Mucosa of descending colon (tissue), 3 donors: ENCODE results near the gene MPHOSPH9. TPM values are rescaled to one million over a fixed set of nuclear protein-coding genes. Genes with fewer than 3 reads are reported as not detected.

Experiments used
- ATAC-seq: fragments of 200-7000 bp; cut with Tn5 transposase; one replicate; pipeline ENCODE4 v1.9.1; 2020; ENCODE audit warnings: mild to moderate bottlenecking, moderate library complexity
- DNase-seq, 3 donors: peaks; one replicate each; pipeline ENCODE4 v3.0.0-alpha.2; 2020
- H3K36me3 ChIP-seq: fragments of 200-600 bp; one replicate; pipeline ENCODE4 v1.8.0; 2021; ENCODE audit warnings: low read depth, mild to moderate bottlenecking
- H3K4me1 ChIP-seq: fragments of 200-600 bp; one replicate; pipeline ENCODE4 v1.8.0; 2021; ENCODE audit warnings: low read depth, mild to moderate bottlenecking
- H3K4me3 ChIP-seq: fragments of 200-600 bp; one replicate; pipeline ENCODE4 v1.8.0; 2021; ENCODE audit warnings: mild to moderate bottlenecking
- H3K9me3 ChIP-seq: fragments of 200-600 bp; one replicate; pipeline ENCODE4 v1.8.0; 2021; ENCODE audit warnings: mild to moderate bottlenecking
- intact Hi-C, 2 donors: fragments of 100-400 bp; cut with DNase I in 1 of 2; cut with micrococcal nuclease in 1 of 2; formaldehyde crosslinking; loops; one replicate each; pipeline versions ENCODE4 v1.11.0 to v1.11.1; 2022; cut with DNase I, micrococcal nuclease
- total RNA-seq, 3 donors: library from RNA; stranded (reverse); fragmentation: NEBNext Ultra II Directional in 2 of 3; extraction: Animal tissue kit (Norgen Biotek cat#: 25700) in 2 of 3; gene quantifications; one replicate each; pipeline versions ENCODE4 v1.2.1 to v1.2.4, GENCODE V29; 2021 to 2023
- TF ChIP-seq, protein P1 (sequence below): fragments of 200-600 bp; IDR thresholded peaks from one replicate; pipeline ENCODE4 v1.8.0; 2022; ENCODE audit warnings: antibody characterized with exemption, mild to moderate bottlenecking
- donor health status: DM: no; HTN: no; CAD: no; lungs with moderate emphysema.
- donor health status: DM: no; HTN: no; CAD: no.
- donor health status: DM: no; HTN: yes; CAD: no.

MPHOSPH9 gene
- total RNA-seq, 3 donors from 2014 or later = 19.6 to 28.7 (median 19.8) TPM

DNA sequence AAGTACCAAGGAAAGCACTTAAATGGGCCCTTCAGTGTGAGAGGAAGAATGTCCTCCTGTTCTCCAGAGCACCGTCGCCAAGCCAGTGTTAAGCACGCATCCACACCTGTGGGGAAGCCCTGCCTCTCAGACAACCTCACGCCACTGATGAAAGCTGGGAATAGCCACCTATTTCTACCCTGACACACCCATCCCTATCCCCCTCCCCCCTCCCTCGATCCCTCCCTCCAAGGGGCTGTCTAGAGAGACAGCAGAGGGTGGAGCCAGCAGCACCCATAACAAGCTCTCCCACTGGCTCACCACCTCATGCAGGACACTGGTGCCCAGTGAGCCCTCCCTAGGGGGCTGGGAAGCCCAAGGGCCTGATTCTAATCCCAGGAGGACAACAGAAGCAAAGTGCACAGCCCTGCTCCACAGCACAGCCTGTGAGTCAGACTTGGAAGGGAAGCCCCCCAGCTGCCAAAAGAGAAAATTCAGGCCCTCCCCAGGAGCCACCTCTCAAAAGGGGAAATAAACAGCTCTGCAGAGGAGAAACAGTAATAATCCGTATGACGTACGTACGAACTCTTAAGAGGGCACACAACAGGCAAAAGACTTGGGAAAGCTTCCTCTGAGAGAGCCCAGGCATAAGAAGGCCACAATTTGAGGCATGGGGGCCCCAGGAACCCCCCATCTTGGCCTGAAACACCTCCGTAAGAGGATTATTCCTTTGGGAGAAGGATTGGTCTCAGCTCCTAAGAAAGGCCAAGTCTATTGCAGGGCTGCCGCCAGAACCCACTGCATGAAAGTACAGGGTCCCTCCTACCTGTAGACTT lies 89.8 kb downstream of the MPHOSPH9 start:
- ATAC-seq (peak; percentile 60), DNase-seq (peak; percentile 63 to 74 (median 69))
- no peak overlapping the region for H3K4me3 ChIP-seq
- H3K9me3 ChIP-seq = no peaks in the 10 kb centered on the region
- intact Hi-C loops = loop anchor here in 1 of 2 donors (10.0 kb wide), 1 partner anchor 158 kb away; the partner anchor contains the start of gene ARL6IP4
- H3K4me1 ChIP-seq = peaks cover 46% of the 10 kb centered on the region
- TF ChIP-seq, protein P1, sequence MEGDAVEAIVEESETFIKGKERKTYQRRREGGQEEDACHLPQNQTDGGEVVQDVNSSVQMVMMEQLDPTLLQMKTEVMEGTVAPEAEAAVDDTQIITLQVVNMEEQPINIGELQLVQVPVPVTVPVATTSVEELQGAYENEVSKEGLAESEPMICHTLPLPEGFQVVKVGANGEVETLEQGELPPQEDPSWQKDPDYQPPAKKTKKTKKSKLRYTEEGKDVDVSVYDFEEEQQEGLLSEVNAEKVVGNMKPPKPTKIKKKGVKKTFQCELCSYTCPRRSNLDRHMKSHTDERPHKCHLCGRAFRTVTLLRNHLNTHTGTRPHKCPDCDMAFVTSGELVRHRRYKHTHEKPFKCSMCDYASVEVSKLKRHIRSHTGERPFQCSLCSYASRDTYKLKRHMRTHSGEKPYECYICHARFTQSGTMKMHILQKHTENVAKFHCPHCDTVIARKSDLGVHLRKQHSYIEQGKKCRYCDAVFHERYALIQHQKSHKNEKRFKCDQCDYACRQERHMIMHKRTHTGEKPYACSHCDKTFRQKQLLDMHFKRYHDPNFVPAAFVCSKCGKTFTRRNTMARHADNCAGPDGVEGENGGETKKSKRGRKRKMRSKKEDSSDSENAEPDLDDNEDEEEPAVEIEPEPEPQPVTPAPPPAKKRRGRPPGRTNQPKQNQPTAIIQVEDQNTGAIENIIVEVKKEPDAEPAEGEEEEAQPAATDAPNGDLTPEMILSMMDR = no peak
- H3K36me3 ChIP-seq = no peaks in the 10 kb centered on the region

DNA sequence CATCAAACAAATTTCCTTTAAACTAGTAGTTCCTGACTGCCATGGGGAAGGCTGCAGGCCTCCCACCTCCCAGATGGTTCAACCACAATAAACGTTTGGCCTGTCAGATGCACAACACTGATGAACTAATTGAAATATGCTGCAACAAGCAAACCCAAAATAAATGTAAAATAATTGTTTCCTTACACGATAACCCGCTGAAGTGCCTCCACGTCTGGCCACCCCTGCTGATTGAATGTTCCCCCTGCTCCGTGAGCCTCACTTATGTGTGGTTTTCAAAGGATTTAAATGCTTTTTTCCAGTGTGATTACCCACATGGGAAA lies 90.5 kb downstream of the MPHOSPH9 start:
- intact Hi-C loops = loop anchor here in 1 of 2 donors (10.0 kb wide), 1 partner anchor 158 kb away; the partner anchor contains the start of gene ARL6IP4

DNA sequence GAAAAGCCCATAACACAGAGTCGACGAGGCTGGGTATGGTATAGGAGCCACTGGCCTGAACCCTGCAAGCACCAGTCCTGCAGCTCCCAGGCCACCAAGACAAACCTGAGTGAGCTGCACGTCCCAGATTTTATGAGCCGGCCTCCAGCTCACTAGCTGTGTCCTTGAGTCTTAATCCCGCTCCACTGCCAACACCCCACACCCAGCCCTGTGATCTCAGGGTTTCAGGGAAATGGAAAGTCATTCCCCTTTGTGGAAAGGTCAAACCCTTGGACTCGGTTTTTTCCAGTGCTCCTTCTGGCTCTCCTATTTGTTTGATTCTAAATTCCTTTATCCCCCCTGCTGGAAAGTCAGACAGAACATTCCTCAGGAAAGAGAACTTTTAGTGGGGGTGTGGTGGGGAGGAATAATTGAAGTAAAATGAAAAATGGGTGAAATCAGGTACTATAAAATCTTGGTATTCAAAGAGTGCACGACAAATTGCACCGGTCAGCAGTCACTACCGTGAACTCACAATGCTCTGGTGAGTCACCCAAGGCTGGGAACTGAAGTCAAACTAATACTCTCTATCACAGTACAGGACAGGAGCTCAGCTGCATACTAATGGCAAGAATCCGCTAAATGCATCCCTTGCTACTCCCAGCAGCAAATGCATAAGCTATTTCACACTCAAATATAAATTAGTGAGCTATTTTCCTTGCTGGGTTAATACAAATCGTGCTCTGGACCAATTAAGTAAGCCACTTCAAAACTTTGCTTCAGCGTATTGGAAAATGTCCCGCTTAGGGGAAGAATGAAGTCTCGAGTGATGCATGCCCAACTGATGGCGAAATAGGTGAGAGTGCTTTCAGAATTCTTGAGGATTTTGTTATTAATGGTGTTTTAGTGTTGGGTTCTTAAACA lies 91.1 kb downstream of the MPHOSPH9 start:
- Histone ChIP-seq H3K4me1 (peaks cover 46% of the 10 kb centered on the region), H3K4me3 (no peak overlapping the region)

More for the DNA sequence above, 90.5 kb downstream of the MPHOSPH9 start:
- TF ChIP-seq, protein P1 = no peak
- Histone ChIP-seq H3K36me3 (no peaks in the 10 kb centered on the region), H3K9me3 (no peaks in the 10 kb centered on the region), H3K4me3 (no peak overlapping the region), H3K4me1 (peaks cover 46% of the 10 kb centered on the region)
- DNase-seq (no peak), ATAC-seq (no peak)

DNA sequence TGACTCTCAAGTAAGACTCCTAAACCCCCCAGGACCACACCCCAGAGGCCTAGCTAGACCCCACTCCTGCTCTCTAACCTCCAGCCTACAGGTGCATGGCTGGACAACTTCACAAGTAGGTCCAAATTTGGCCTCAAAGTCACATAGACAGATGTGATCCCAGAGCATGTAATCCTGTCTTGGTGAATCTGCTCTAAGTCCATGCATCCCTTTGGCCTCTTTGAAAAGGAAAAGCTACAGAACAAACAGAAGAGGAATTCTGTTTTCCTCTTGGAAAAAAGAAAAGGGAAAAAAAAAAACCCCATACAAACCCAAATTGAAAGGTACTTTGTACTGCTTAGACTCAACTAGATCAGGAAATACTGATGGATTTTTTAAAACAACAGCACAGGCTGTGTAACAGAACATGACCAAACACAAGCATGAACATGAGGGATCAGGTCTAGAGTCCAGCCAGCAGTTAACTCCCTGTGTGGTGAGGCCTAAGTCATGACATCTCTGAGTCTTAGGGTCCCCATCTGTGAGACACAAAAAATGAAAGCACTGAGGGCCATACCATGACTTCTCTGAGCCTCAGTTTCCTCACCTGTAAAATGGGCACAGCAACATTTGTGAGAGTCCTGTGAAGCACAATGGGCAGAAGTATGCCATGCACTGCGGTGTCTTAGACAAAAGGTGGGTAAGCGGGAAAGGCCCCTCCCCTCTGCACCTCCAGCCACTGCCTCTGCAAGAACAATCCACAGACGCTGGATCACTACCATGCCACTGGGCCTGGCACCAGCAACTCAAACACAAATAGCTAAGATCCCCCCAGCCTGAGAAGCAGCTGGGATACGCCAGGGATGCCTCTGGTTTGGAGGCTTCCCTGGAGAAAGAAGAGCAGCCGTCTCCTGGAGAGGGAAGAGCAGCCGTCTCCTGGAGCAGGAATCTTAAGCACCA lies 92.0 kb downstream of the MPHOSPH9 start:
- peaks cover 46% of the 10 kb centered on the region for H3K4me1 ChIP-seq
- TF ChIP-seq, protein P1 = no peak
- intact Hi-C loops = loop anchor here in 1 of 2 donors (10.0 kb wide), 1 partner anchor 156 kb away; the partner anchor contains the start of gene ARL6IP4
- peak; percentile 22 for ATAC-seq
- H3K36me3 ChIP-seq = no peaks in the 10 kb centered on the region
- peak in 2 of 3 donors; percentile 36 to 48 for DNase-seq
- no peaks in the 10 kb centered on the region for H3K9me3 ChIP-seq
- H3K4me3 ChIP-seq = no peak overlapping the region

More for the DNA sequence above, 91.1 kb downstream of the MPHOSPH9 start:
- Histone ChIP-seq H3K36me3 (no peaks in the 10 kb centered on the region), H3K9me3 (no peaks in the 10 kb centered on the region)
- intact Hi-C loops = loop anchor here in 1 of 2 donors (10.0 kb wide), 1 partner anchor 157 kb away; the partner anchor contains the start of gene ARL6IP4
- peak; percentile 81 to 86 (median 84) for DNase-seq
- TF ChIP-seq, protein P1 = no peak
- ATAC-seq = peak; percentile 86
